Measurements from ENCODE around the gene RUSF1. TPM values are rescaled to one million over a fixed set of nuclear protein-coding genes. Genes with fewer than 3 reads are reported as not detected.
"Not testable (repeated sequence)": the region's sequence is repeated elsewhere in the genome, so short reads cannot be mapped to it uniquely, and the experiment has no call there.

RUSF1 gene
- total RNA-seq (10 to 100 TPM; 45.0 to 53.1 TPM), polyA plus RNA-seq (ENCODE audit: insufficient read length in 2 of 2) (100 to 1,000 TPM in 1 of 2 donors, 10 to 100 TPM in 1; 76.9 to 102 TPM)
- long read RNA-seq, donor 1, transcript C16orf58-201 (13 exons, 2,793 nt) = major isoform, 7 of 23 reads
- long read RNA-seq, donor 1, partial matches to known transcripts = 5 of 23 reads
- long read RNA-seq, donor 1, other reads (novel, unspliced or antisense) = 7 of 23 reads
- long read RNA-seq, donor 2, partial matches to known transcripts = 0 of 5 reads
- long read RNA-seq, donor 2, other reads (novel, unspliced or antisense) = 0 of 5 reads
- long read RNA-seq, donor 3, transcript C16orf58-210 (4 exons, 2,422 nt) = major isoform, 5 of 14 reads
- long read RNA-seq, donor 3, transcript C16orf58-201 (13 exons, 2,793 nt) = major isoform, 5 of 14 reads
- long read RNA-seq, donor 3, partial matches to known transcripts = 0 of 14 reads
- long read RNA-seq, donor 3, other reads (novel, unspliced or antisense) = 0 of 14 reads
- long read RNA-seq, donor 4, transcript C16orf58-201 (13 exons, 2,793 nt) = major isoform, 5 of 13 reads
- long read RNA-seq, donor 4, transcript C16orf58-210 (4 exons, 2,422 nt) = major isoform, 5 of 13 reads
- long read RNA-seq, donor 4, partial matches to known transcripts = 0 of 13 reads
- long read RNA-seq, donor 4, other reads (novel, unspliced or antisense) = 0 of 13 reads

DNA sequence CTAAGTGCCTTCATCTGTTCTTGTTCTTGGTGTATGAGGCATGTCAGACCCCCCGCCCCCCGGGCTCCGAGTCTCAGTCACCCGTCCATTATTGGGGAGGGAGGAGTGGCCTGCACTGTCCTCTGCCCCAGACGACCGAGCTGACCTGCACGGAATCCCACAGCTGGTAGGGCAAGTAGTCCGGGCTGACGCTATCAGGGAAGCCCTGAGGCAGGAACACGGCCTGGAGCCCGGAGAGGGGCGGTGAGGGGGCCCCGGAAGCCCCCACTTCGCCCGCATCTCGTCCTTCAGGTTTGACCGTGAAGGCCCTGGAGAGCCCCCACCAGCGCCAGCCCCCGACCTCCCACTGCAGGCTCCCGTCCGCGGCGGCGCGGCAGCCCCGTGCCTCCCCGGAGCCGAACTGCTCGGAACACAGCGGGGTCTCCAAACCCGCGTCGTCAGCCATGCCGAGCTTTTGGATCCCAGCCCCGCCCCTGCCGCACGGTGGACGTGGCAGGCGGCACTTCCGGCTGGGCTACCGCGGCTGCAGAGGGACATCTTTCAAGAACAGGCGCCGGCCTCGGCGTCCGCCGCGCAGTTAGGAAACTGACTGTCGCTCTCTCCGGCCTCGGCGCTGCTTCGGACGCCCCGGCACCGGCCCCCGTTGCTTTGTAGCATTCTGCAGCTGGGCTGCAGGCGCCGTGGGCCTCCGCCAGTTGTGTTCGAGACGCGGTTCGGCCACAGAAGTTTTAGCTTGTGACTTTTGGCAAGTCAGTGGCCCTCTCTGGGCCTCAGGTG, at the start of gene RUSF1:
Gene RUSF1, minus strand, starts transcription at position 463 of the 777 bp plus-strand sequence. Its CDS starts 18 bp downstream, at position 445.
- peak; percentile 79 to 97 (median 88) for DNase-seq (ENCODE audit: low read depth in 4 of 6, low spot score in 6 of 6)
- Histone ChIP-seq H3K9me3 (ENCODE audit: control insufficient read depth, insufficient read depth, low read length) (no peaks in the 10 kb centered on the region), H3K36me3 (ENCODE audit: control insufficient read depth, insufficient read depth, low read length) (peaks cover 10% of the 10 kb centered on the region), H3K27ac (ENCODE audit: low read depth, low read length) (peak within 1 kb of the TSS; percentile 92), H3K27me3 (ENCODE audit: control insufficient read depth, insufficient read depth, low read length) (no peaks in the 10 kb centered on the region), H3K4me3 (ENCODE audit: low read depth, low read length) (peak within 1 kb of the TSS; percentile 77), H3K4me1 (ENCODE audit: control insufficient read depth, insufficient read depth, low read length) (peaks cover 17% of the 10 kb centered on the region)
- under 1% methylated on average over 65 of the region's 65 CpGs for WGBS (ENCODE audit: insufficient coverage)

DNA sequence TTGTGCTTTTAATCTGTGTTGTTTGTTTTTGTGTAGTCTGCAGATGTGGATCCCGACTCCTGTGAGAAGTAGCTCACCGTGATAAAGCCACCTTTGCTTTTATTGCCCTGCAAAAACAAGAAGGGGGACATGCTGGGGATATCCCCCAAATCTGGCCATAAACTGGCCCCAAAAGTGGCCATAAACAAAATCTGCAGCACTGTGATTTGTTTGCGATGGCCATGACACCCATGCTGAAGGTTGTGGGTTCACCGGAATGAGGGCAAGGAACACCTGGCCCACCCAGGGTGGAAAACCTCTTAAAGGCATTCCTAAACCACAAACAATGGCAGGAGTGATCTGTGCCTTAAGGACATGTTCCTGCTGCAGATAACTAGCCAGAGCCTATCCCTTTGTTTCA, 34.6 kb upstream of the RUSF1 start:
- Histone ChIP-seq H3K4me3 (ENCODE audit: low read depth, low read length) (no peak overlapping the region), H3K27me3 (ENCODE audit: control insufficient read depth, insufficient read depth, low read length) (no peaks in the 10 kb centered on the region), H3K27ac (ENCODE audit: low read depth, low read length) (no peak overlapping the region), H3K4me1 (ENCODE audit: control insufficient read depth, insufficient read depth, low read length) (no peaks in the 10 kb centered on the region), H3K9me3 (ENCODE audit: control insufficient read depth, insufficient read depth, low read length) (no peaks in the 10 kb centered on the region), H3K36me3 (ENCODE audit: control insufficient read depth, insufficient read depth, low read length) (no peaks in the 10 kb centered on the region)
- WGBS (ENCODE audit: insufficient coverage) = 96% methylated on average over 4 of the region's 4 CpGs
- no peak for DNase-seq (ENCODE audit: low read depth in 4 of 6, low spot score in 6 of 6)

DNA sequence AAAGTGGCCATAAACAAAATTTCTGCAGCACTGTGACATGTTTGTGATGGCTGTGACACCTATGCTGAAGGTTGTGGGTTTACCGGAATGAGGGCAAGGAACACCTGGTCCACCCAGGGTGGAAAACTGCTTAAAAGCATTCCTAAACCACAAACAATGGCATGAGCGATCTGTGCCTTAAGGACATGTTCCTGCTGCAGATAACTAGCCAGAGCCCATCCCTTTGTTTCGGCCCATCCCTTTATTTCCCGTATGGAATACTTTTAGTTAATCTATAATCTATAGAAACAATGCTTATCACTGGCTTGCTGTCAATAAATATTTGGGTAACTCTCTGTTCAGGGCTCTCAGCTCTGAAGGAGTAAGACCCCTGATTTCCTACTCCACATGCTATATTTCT, 31.6 kb upstream of the RUSF1 start:
- no CpG with 5 or more reads among the region's 4 CpGs for WGBS (ENCODE audit: insufficient coverage)
- H3K36me3 ChIP-seq (ENCODE audit: control insufficient read depth, insufficient read depth, low read length); H3K27ac ChIP-seq (ENCODE audit: low read depth, low read length); H3K9me3 ChIP-seq (ENCODE audit: control insufficient read depth, insufficient read depth, low read length); H3K27me3 ChIP-seq (ENCODE audit: control insufficient read depth, insufficient read depth, low read length); H3K4me3 ChIP-seq (ENCODE audit: low read depth, low read length); DNase-seq (ENCODE audit: low read depth in 4 of 6, low spot score in 6 of 6); H3K4me1 ChIP-seq (ENCODE audit: control insufficient read depth, insufficient read depth, low read length): not testable (repeated sequence)

DNA sequence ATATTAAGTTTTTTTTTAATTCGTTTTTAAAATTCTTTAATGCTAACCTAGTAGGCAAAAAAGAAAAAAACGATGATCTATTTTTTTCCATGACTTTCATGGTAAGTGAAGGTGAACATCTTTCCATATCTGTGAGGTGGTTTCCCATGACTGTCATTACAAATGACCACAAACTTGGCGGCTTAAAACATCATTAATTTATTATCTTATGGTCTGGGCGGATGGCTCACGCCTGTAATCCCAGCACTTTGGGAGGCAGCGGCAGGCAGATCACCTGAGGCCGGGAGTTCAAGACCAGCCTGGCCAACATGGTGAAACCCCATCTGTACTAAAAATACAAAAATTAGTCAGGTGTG, 30.0 kb upstream of the RUSF1 start:
- DNase-seq (ENCODE audit: low read depth in 4 of 6, low spot score in 6 of 6); H3K27ac ChIP-seq (ENCODE audit: low read depth, low read length); H3K4me3 ChIP-seq (ENCODE audit: low read depth, low read length); H3K9me3 ChIP-seq (ENCODE audit: control insufficient read depth, insufficient read depth, low read length); H3K36me3 ChIP-seq (ENCODE audit: control insufficient read depth, insufficient read depth, low read length); H3K27me3 ChIP-seq (ENCODE audit: control insufficient read depth, insufficient read depth, low read length); H3K4me1 ChIP-seq (ENCODE audit: control insufficient read depth, insufficient read depth, low read length): not testable (repeated sequence)
- WGBS (ENCODE audit: insufficient coverage) = no CpG with 5 or more reads among the region's 7 CpGs

DNA sequence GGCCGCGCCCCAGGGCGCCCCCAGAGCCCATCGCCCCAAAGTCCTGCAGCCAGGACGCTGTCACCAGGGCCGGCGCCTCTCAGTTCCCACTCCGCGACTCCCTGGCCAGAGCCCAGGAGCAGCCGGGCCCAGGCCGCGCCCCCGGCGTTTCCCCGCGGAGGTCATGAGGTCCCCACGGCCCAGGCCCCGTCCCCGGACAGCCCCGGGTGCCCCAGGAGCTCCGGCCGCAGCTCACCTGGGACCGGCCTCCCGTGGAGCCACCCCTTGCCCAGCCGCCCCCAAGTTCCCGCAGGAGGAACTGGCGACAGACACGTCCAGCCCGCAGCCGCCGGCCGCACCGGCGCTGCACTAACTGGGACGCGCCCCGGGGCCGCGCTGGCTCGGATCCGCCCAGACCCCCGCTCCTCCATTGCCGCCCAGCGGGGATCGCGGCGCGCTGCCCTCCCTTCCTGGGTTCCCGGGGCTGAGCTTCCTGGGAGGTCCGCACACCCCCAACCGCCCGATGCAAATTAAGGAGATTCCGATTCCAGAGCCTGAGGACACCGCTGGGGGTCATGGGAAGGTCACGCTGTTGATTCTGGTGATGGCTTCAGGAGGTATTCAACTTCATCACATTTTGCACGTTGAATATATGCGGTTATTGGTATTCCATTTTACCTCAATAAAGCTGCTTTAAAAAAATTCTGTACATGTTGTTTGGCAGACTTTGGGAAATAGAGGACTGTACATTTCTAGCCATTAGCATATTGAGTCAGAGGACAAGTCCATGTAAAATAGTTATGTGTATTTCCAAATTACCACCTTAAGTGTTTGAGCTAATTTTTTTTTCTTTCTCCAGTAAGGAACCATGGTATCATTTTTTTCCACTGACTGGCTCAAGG, 29.4 kb upstream of the RUSF1 start:
- Histone ChIP-seq H3K9me3 (ENCODE audit: control insufficient read depth, insufficient read depth, low read length) (no peaks in the 10 kb centered on the region), H3K27me3 (ENCODE audit: control insufficient read depth, insufficient read depth, low read length) (peaks cover 2% of the 10 kb centered on the region), H3K4me1 (ENCODE audit: control insufficient read depth, insufficient read depth, low read length) (peaks cover 5% of the 10 kb centered on the region), H3K4me3 (ENCODE audit: low read depth, low read length) (no peak overlapping the region), H3K27ac (ENCODE audit: low read depth, low read length) (no peak overlapping the region), H3K36me3 (ENCODE audit: control insufficient read depth, insufficient read depth, low read length) (no peaks in the 10 kb centered on the region)
- WGBS (ENCODE audit: insufficient coverage) = 2% methylated on average over 49 of the region's 57 CpGs
- peak in 2 of 6 donors; percentile 22 to 55 for DNase-seq (ENCODE audit: low read depth in 4 of 6, low spot score in 6 of 6)

DNA sequence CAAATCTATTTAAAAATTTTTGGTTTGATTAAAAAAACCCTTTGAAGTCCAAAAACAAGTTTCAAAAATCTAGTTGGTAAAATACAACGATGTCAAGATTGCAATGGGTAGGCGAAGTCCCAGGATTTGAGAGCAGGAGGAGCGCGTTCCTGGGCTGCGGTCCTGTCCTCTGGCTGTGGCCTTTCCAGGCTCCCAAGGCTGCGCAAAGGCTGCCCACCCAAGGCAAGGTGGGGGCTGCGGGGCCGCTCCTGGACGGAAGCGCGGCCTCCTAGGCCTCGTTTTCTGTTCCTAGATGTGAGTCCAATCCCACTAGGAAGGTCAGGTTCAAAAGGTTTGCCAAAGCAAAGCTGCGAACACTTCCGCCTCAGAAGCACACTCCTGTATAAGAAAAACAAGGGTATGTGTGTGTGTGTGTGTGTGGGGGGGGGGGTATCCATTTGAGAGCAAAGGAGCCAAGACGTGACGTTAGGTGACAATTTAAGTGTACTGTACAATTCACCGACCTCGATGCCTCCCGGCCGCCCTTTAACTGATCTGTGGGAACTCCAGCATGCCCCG, 28.7 kb upstream of the RUSF1 start:
- 61% methylated on average over 17 of the region's 21 CpGs for WGBS (ENCODE audit: insufficient coverage)
- Histone ChIP-seq H3K27ac (ENCODE audit: low read depth, low read length) (no peak overlapping the region), H3K27me3 (ENCODE audit: control insufficient read depth, insufficient read depth, low read length) (peaks cover 2% of the 10 kb centered on the region), H3K4me1 (ENCODE audit: control insufficient read depth, insufficient read depth, low read length) (peaks cover 5% of the 10 kb centered on the region), H3K9me3 (ENCODE audit: control insufficient read depth, insufficient read depth, low read length) (no peaks in the 10 kb centered on the region), H3K36me3 (ENCODE audit: control insufficient read depth, insufficient read depth, low read length) (no peaks in the 10 kb centered on the region), H3K4me3 (ENCODE audit: low read depth, low read length) (no peak overlapping the region)
- no peak for DNase-seq (ENCODE audit: low read depth in 4 of 6, low spot score in 6 of 6)

DNA sequence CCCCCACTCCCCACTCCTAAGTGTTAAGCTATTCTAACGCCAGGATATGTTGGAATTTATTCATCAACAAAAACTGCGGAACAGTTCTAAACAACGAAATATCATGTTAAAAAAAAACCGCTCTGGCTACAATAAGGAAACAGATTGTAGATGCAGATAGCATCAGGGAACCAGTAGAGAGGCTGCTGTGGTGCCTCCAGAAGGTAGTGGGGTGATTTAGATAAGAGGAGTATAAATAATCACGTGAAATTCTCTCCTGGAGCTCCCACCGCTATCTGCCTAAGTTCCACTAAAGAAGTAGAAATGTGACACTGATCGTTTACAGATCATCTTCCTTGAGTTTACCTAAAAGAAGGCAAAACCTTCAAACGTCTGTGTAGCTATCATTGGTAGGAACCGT, 27.5 kb upstream of the RUSF1 start:
- peaks cover 5% of the 10 kb centered on the region for H3K4me1 ChIP-seq (ENCODE audit: control insufficient read depth, insufficient read depth, low read length)
- 83% methylated on average over 6 of the region's 9 CpGs for WGBS (ENCODE audit: insufficient coverage)
- no peak for DNase-seq (ENCODE audit: low read depth in 4 of 6, low spot score in 6 of 6)
- H3K9me3 ChIP-seq (ENCODE audit: control insufficient read depth, insufficient read depth, low read length) = no peaks in the 10 kb centered on the region
- H3K4me3 ChIP-seq (ENCODE audit: low read depth, low read length) = no peak overlapping the region
- peaks cover 2% of the 10 kb centered on the region for H3K27me3 ChIP-seq (ENCODE audit: control insufficient read depth, insufficient read depth, low read length)
- H3K27ac ChIP-seq (ENCODE audit: low read depth, low read length) = no peak overlapping the region
- H3K36me3 ChIP-seq (ENCODE audit: control insufficient read depth, insufficient read depth, low read length) = no peaks in the 10 kb centered on the region

DNA sequence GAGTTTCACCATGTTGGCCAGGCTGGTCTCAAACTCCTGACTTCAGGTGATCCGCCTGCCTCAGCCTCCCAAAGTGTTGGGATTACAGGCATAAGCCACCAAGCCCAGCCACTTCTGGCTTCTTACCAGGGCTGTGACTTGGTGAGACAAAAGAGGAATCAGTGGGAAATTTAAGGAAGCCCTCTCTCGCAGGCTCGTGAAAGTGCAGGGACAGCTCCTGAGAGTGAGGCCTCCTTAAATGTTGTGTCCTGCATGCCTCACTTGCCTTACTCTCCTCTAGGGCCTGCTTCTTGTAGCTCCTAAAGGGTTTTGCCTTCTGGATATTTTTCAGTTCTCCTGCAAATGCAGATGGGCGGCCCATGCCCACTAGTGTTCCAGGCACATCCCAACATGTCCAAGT, 24.7 kb upstream of the RUSF1 start:
- H3K4me3 ChIP-seq (ENCODE audit: low read depth, low read length) = no peak overlapping the region
- peak in 1 of 6 donors; percentile 8 for DNase-seq (ENCODE audit: low read depth in 4 of 6, low spot score in 6 of 6)
- no peak overlapping the region for H3K27ac ChIP-seq (ENCODE audit: low read depth, low read length)
- 86% methylated on average over 3 of the region's 4 CpGs for WGBS (ENCODE audit: insufficient coverage)
- H3K27me3 ChIP-seq (ENCODE audit: control insufficient read depth, insufficient read depth, low read length) = peaks cover 23% of the 10 kb centered on the region
- H3K9me3 ChIP-seq (ENCODE audit: control insufficient read depth, insufficient read depth, low read length) = no peaks in the 10 kb centered on the region
- H3K36me3 ChIP-seq (ENCODE audit: control insufficient read depth, insufficient read depth, low read length) = no peaks in the 10 kb centered on the region
- peaks cover 14% of the 10 kb centered on the region for H3K4me1 ChIP-seq (ENCODE audit: control insufficient read depth, insufficient read depth, low read length)

DNA sequence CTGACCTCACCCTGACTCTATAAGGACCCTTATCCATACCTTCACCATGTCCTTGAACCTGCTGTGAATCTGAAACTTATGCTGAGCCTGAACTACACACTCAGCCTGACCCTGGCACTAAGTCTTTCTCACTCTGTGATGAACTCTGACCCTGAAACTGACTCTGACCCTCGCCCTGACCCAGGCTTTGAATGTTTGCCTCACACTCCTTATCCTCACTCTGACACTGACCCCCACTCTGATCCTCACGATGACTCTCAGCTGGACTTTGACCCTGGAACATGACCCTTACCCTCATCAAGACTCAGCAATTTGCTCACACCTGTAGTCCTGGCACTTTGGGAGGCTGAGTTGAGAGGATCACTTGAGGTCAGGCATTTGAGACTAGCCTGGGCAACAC, 23.9 kb upstream of the RUSF1 start:
- Histone ChIP-seq H3K36me3 (ENCODE audit: control insufficient read depth, insufficient read depth, low read length) (no peaks in the 10 kb centered on the region), H3K27me3 (ENCODE audit: control insufficient read depth, insufficient read depth, low read length) (peaks cover 26% of the 10 kb centered on the region), H3K4me1 (ENCODE audit: control insufficient read depth, insufficient read depth, low read length) (peaks cover 13% of the 10 kb centered on the region), H3K9me3 (ENCODE audit: control insufficient read depth, insufficient read depth, low read length) (no peaks in the 10 kb centered on the region), H3K27ac (ENCODE audit: low read depth, low read length) (no peak overlapping the region), H3K4me3 (ENCODE audit: low read depth, low read length) (no peak overlapping the region)
- WGBS (ENCODE audit: insufficient coverage) = 64% methylated on average over 2 of the region's 2 CpGs
- no peak for DNase-seq (ENCODE audit: low read depth in 4 of 6, low spot score in 6 of 6)
